HL-60 (cell line): ENCODE measurements around the gene IRF2.

Source experiments
- CTCF ChIP-seq: IDR thresholded peaks from one replicate; pipeline ENCODE4 v1.5.1; 2011; ENCODE audit warnings: low read length, control low read depth, inconsistent platforms; ENCODE audit not compliant: insufficient read depth
- GABPA ChIP-seq: IDR thresholded peaks from 2 replicates; pipeline ENCODE4 v1.6.1; 2012; ENCODE audit warnings: low read depth
- POLR2AphosphoS5 ChIP-seq: IDR thresholded peaks from 2 replicates; pipeline ENCODE4 v1.6.1; 2012; ENCODE audit warnings: low read depth
- REST ChIP-seq: IDR thresholded peaks from 2 replicates; pipeline ENCODE4 v1.6.1; 2012; ENCODE audit warnings: low read depth; ENCODE audit not compliant: insufficient replicate concordance

DNA sequence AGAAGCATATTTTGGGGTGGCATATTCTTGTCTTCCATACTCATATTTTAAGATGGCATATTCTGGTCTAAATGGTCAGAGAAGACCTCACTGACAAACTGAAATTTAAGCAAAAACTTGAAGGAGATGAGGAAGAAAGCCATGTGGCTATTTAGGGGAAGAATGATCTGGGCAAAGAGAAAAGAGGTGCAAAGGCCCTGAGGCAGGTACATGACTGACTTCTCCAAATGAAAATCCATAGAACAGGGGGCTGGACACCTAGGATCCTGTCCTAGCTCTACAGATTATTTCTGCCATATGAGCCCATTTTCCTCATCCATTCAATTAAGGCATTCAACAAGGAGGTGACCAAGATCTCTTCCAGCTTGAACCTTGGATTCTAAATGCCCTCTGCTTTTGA, 105.6 kb downstream of the IRF2 start:
- TF ChIP-seq POLR2AphosphoS5 (no peak), CTCF (no peak), GABPA (no peak), REST (no peak)
